Measurements from ENCODE around the gene RIPOR3. TPM values are rescaled to one million over a fixed set of nuclear protein-coding genes. Genes with fewer than 3 reads are reported as not detected.

RIPOR3 gene
- polyA plus RNA-seq, 1 donor from 2014 or later: not detected

DNA sequence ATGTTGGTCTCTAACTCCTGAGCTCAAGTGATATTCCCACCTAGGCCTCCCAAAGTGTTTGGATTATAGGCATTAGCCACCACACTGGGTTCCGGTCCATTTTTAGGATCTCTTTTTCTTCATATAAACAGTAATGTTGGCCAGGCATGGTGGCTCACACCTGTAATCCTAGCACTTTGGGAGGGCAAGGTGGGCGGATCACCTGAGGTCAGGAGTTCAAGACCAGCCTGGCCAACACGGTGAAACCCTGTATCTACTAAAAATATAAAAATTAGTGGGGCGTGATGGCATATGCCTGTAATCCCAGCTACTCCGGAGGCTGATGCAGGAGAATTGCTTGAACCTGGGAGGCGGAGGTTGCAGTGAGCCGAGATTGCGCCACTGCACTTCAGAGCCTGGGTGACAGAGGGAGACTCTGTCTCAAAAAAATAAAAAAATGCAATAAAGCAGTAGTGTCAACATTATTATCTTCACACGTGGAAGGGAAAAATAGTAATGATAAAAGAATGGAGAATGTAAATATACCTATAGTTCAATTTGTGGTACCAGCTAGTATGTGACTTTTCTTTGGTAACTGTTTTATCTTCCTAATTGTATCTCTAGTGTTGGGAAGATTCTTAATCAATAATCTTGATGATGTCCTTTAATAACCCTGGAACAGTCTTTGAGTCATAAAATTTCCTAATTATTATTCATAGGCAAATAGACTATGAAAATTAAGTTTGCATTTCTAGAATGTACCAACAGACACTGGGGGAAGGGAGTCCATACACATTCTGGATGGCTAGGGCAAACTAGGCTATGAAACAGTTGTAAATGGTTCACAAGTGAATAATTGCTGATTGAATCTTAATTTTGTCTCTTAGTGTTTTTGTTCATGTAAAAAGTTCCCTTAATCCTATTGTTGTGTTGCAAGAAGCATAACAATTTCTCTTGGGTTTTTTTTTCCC, 43.7 kb upstream of the RIPOR3 start:
- H3K27ac ChIP-seq (ENCODE audit: low read length): no peak overlapping the region
- H3K79me2 ChIP-seq (replicated peaks; ENCODE audit: insufficient read depth, low read length): peaks cover 22% of the 10 kb centered on the region
- H3K4me3 ChIP-seq (ENCODE audit: low read length): no peak overlapping the region
- no peak overlapping the region for H3K4me2 ChIP-seq (ENCODE audit: low read length)
- H3F3A ChIP-seq (ENCODE audit: insufficient read depth, low read length, poor library complexity, severe bottlenecking): peaks cover 3% of the 10 kb centered on the region
- H3K36me3 ChIP-seq (ENCODE audit: insufficient read depth, low read length): no peaks in the 10 kb centered on the region
- H4K20me1 ChIP-seq (ENCODE audit: insufficient read depth): no peaks in the 10 kb centered on the region
- no peaks in the 10 kb centered on the region for H3K9me3 ChIP-seq (ENCODE audit: low read length)
- TF ChIP-seq POLR2AphosphoS5 (IDR thresholded peaks at IDR 0.05): no peak
- TF ChIP-seq REST (IDR thresholded peaks at IDR 0.05; ENCODE audit: borderline replicate concordance): no peak
- no peak for TF ChIP-seq TAF1 (IDR thresholded peaks at IDR 0.05; ENCODE audit: low read depth)
- no peak for TF ChIP-seq MXI1 (conservative IDR thresholded peaks at IDR 0.05; ENCODE audit: poor library complexity, severe bottlenecking)
- no peak for TF ChIP-seq CTCF (IDR thresholded peaks at IDR 0.05; ENCODE audit: poor library complexity, severe bottlenecking)
- TF ChIP-seq EP300 (conservative IDR thresholded peaks at IDR 0.05; ENCODE audit: poor library complexity, severe bottlenecking): no peak
- no peak for TF ChIP-seq RAD21 (conservative IDR thresholded peaks at IDR 0.05)
- no peak for TF ChIP-seq SMC3 (conservative IDR thresholded peaks at IDR 0.05; ENCODE audit: poor library complexity)
- TF ChIP-seq EZH2 (IDR thresholded peaks at IDR 0.05; ENCODE audit: borderline replicate concordance, insufficient read depth, low read length, poor library complexity, severe bottlenecking): no peak
- no peak overlapping the region for H2AFZ ChIP-seq (ENCODE audit: low read depth, low read length)
- H3K9me2 ChIP-seq (ENCODE audit: insufficient read depth, low read length): no peaks in the 10 kb centered on the region
- no peak overlapping the region for H3K9ac ChIP-seq (ENCODE audit: low read length)
- no peaks in the 10 kb centered on the region for H3K27me3 ChIP-seq (ENCODE audit: insufficient read depth, low read depth, low read length)

GRCh38 chr20:50733644-50734349, 42.5 kb upstream of the RIPOR3 start:
- Histone ChIP-seq H3K27me3 (ENCODE audit: insufficient read depth, low read depth, low read length) (no peaks in the 10 kb centered on the region), H3K9me2 (ENCODE audit: insufficient read depth, low read length) (no peaks in the 10 kb centered on the region), H3F3A (ENCODE audit: insufficient read depth, low read length, poor library complexity, severe bottlenecking) (peaks cover 3% of the 10 kb centered on the region), H3K27ac (ENCODE audit: low read length) (no peak overlapping the region), H3K36me3 (ENCODE audit: insufficient read depth, low read length) (no peaks in the 10 kb centered on the region), H3K9ac (ENCODE audit: low read length) (no peak overlapping the region), H3K4me2 (ENCODE audit: low read length) (peak overlapping the region; percentile 40), H3K4me3 (ENCODE audit: low read length) (peak overlapping the region; percentile 90), H3K79me2 (replicated peaks; ENCODE audit: insufficient read depth, low read length) (peaks cover 22% of the 10 kb centered on the region), H2AFZ (ENCODE audit: low read depth, low read length) (no peak overlapping the region), H4K20me1 (ENCODE audit: insufficient read depth) (no peaks in the 10 kb centered on the region), H3K9me3 (ENCODE audit: low read length) (no peaks in the 10 kb centered on the region)
- TF ChIP-seq POLR2AphosphoS5 (IDR thresholded peaks at IDR 0.05) (no peak), EZH2 (IDR thresholded peaks at IDR 0.05; ENCODE audit: borderline replicate concordance, insufficient read depth, low read length, poor library complexity, severe bottlenecking) (no peak), TAF1 (IDR thresholded peaks at IDR 0.05; ENCODE audit: low read depth) (no peak), MXI1 (conservative IDR thresholded peaks at IDR 0.05; ENCODE audit: poor library complexity, severe bottlenecking) (no peak), CTCF (IDR thresholded peaks at IDR 0.05; ENCODE audit: poor library complexity, severe bottlenecking) (no peak), REST (IDR thresholded peaks at IDR 0.05; ENCODE audit: borderline replicate concordance) (no peak), RAD21 (conservative IDR thresholded peaks at IDR 0.05) (no peak), SMC3 (conservative IDR thresholded peaks at IDR 0.05; ENCODE audit: poor library complexity) (no peak), EP300 (conservative IDR thresholded peaks at IDR 0.05; ENCODE audit: poor library complexity, severe bottlenecking) (no peak)
